Astrocyte (in vitro differentiated cells and primary cell): ENCODE data around the gene SLITRK3. TPM values are rescaled to one million over a fixed set of nuclear protein-coding genes. Genes with fewer than 3 reads are reported as not detected.

Source experiments
- DNase-seq: peaks from one replicate; pipeline ENCODE4 v3.0.0-alpha.2; 2010; ENCODE audit warnings: low read depth
- FAIRE-seq: peaks from 2 replicates; lab custom pipeline; 2011; peaks lifted over from hg19 to GRCh38; lab: Jason Lieb, UNC
- H2AFZ ChIP-seq: 2 replicates; pipeline ENCODE4 v1.6.0; 2012; ENCODE audit warnings: low read depth, low read length, inconsistent platforms
- H3K27ac ChIP-seq: 2 replicates; pipeline ENCODE4 v1.5.1; 2011; ENCODE audit warnings: low read depth, low read length, inconsistent platforms
- H3K27me3 ChIP-seq: 2 replicates; pipeline ENCODE4 v1.6.0; 2011; ENCODE audit warnings: low read length, inconsistent platforms; ENCODE audit not compliant: insufficient read depth
- H3K36me3 ChIP-seq: 2 replicates; pipeline ENCODE4 v1.5.1; 2011; ENCODE audit warnings: low read length, inconsistent platforms; ENCODE audit not compliant: insufficient read depth
- H3K4me1 ChIP-seq: 2 replicates; pipeline ENCODE4 v1.5.1; 2011; ENCODE audit warnings: low read length, inconsistent platforms; ENCODE audit not compliant: insufficient read depth
- H3K4me2 ChIP-seq: 2 replicates; pipeline ENCODE4 v1.6.0; 2012; ENCODE audit warnings: low read length, inconsistent platforms
- H3K4me3 ChIP-seq: 2 replicates; pipeline ENCODE4 v1.5.1; 2011; ENCODE audit warnings: low read depth, mild to moderate bottlenecking, low read length, inconsistent platforms; ENCODE audit not compliant: insufficient read depth
- H3K79me2 ChIP-seq: 2 replicates; pipeline ENCODE4 v1.6.0; 2012; ENCODE audit warnings: mild to moderate bottlenecking, low read length, inconsistent platforms; ENCODE audit not compliant: insufficient read depth
- H3K9ac ChIP-seq: 2 replicates; pipeline ENCODE4 v1.6.0; 2012; ENCODE audit warnings: mild to moderate bottlenecking, low read length, inconsistent platforms
- H3K9me3 ChIP-seq: 2 replicates; pipeline ENCODE4 v1.5.1; 2012; ENCODE audit warnings: low read depth, mild to moderate bottlenecking, low read length, inconsistent platforms; ENCODE audit not compliant: insufficient read depth
- H4K20me1 ChIP-seq: 2 replicates; pipeline ENCODE4 v1.6.0; 2012; ENCODE audit warnings: low read length, inconsistent platforms; ENCODE audit not compliant: insufficient read depth
- H3K27ac Mint-ChIP-seq: one replicate; pipeline ENCODE4 v1.8.0; 2021; ENCODE audit warnings: mild to moderate bottlenecking, mixed read lengths; ENCODE audit not compliant: unreplicated experiment
- H3K27me3 Mint-ChIP-seq: one replicate; pipeline ENCODE4 v1.8.0; 2021; ENCODE audit warnings: low read depth, mixed read lengths; ENCODE audit not compliant: unreplicated experiment
- H3K36me3 Mint-ChIP-seq: one replicate; pipeline ENCODE4 v1.8.0; 2021; ENCODE audit warnings: low read depth, mixed read lengths; ENCODE audit not compliant: unreplicated experiment
- H3K4me1 Mint-ChIP-seq: one replicate; pipeline ENCODE4 v1.8.0; 2021; ENCODE audit warnings: low read depth, mixed read lengths; ENCODE audit not compliant: unreplicated experiment
- H3K4me3 Mint-ChIP-seq: one replicate; pipeline ENCODE4 v1.8.0; 2021; ENCODE audit warnings: mild to moderate bottlenecking, moderate library complexity, mixed read lengths; ENCODE audit not compliant: unreplicated experiment
- H3K9me3 Mint-ChIP-seq: one replicate; pipeline ENCODE4 v1.8.0; 2021; ENCODE audit warnings: mild to moderate bottlenecking, mixed read lengths; ENCODE audit not compliant: unreplicated experiment
- EZH2 ChIP-seq: IDR thresholded peaks from 2 replicates; pipeline ENCODE4 v1.6.1; 2012; ENCODE audit warnings: mild to moderate bottlenecking, low read length, inconsistent platforms; ENCODE audit not compliant: insufficient read depth
- total RNA-seq: library from RNA; stranded (reverse); gene quantifications from 2 replicates; pipeline ENCODE4 v1.2.1, GENCODE V29; 2021
- TF ChIP-seq, protein P1 (sequence below): IDR thresholded peaks from 2 replicates; pipeline ENCODE4 v1.5.1; 2011; ENCODE audit warnings: low read depth, mild to moderate bottlenecking, inconsistent platforms, low read length, moderate library complexity; ENCODE audit not compliant: insufficient read depth

SLITRK3 gene
- total RNA-seq, 1 donor from 2014 or later: 0.07 TPM

- peak overlapping the region; percentile 30 for H3K4me3 ChIP-seq
- no peak overlapping the region for H3K27ac ChIP-seq
- no peak overlapping the region for H3K9ac ChIP-seq
- H3K27ac Mint-ChIP-seq: no peak overlapping the region
- no peaks in the 10 kb centered on the region for H3K79me2 ChIP-seq
- no peaks in the 10 kb centered on the region for H4K20me1 ChIP-seq
- H3K4me1 Mint-ChIP-seq: peaks cover 24% of the 10 kb centered on the region
- H2AFZ ChIP-seq: no peak overlapping the region
- no peaks in the 10 kb centered on the region for H3K9me3 ChIP-seq
- TF ChIP-seq, protein P1, sequence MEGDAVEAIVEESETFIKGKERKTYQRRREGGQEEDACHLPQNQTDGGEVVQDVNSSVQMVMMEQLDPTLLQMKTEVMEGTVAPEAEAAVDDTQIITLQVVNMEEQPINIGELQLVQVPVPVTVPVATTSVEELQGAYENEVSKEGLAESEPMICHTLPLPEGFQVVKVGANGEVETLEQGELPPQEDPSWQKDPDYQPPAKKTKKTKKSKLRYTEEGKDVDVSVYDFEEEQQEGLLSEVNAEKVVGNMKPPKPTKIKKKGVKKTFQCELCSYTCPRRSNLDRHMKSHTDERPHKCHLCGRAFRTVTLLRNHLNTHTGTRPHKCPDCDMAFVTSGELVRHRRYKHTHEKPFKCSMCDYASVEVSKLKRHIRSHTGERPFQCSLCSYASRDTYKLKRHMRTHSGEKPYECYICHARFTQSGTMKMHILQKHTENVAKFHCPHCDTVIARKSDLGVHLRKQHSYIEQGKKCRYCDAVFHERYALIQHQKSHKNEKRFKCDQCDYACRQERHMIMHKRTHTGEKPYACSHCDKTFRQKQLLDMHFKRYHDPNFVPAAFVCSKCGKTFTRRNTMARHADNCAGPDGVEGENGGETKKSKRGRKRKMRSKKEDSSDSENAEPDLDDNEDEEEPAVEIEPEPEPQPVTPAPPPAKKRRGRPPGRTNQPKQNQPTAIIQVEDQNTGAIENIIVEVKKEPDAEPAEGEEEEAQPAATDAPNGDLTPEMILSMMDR: no peak
- no peak for TF ChIP-seq EZH2
- peaks cover 58% of the 10 kb centered on the region for H3K27me3 Mint-ChIP-seq
- no peaks in the 10 kb centered on the region for H3K9me3 Mint-ChIP-seq
- DNase-seq (no peak), FAIRE-seq (no peak)
- H3K36me3 Mint-ChIP-seq: no peaks in the 10 kb centered on the region
- peak overlapping the region; percentile 98 for H3K4me2 ChIP-seq
- H3K4me1 ChIP-seq: peaks cover 20% of the 10 kb centered on the region
- H3K4me3 Mint-ChIP-seq: peak overlapping the region; percentile 84
- H3K36me3 ChIP-seq: no peaks in the 10 kb centered on the region
- H3K27me3 ChIP-seq: peaks cover 61% of the 10 kb centered on the region
These were observed 1.5 kb downstream of the SLITRK3 start for GRCh38 chr3:165194511-165195240.

- no peak for DNase-seq
- no peak overlapping the region for H3K27ac ChIP-seq
- no peak for FAIRE-seq
- Mint-ChIP-seq H3K27ac (no peak overlapping the region), H3K4me3 (peak overlapping the region; percentile 83), H3K27me3 (peaks cover 58% of the 10 kb centered on the region), H3K4me1 (peaks cover 24% of the 10 kb centered on the region), H3K9me3 (no peaks in the 10 kb centered on the region), H3K36me3 (no peaks in the 10 kb centered on the region)
- H3K36me3 ChIP-seq: no peaks in the 10 kb centered on the region
- no peak overlapping the region for H3K9ac ChIP-seq
- peak overlapping the region; percentile 45 for H3K4me3 ChIP-seq
- no peaks in the 10 kb centered on the region for H3K9me3 ChIP-seq
- H3K79me2 ChIP-seq: no peaks in the 10 kb centered on the region
- peak overlapping the region; percentile 5 for H2AFZ ChIP-seq
- TF ChIP-seq, protein P1: no peak
- TF ChIP-seq EZH2: no peak
- peaks cover 20% of the 10 kb centered on the region for H3K4me1 ChIP-seq
- peaks cover 61% of the 10 kb centered on the region for H3K27me3 ChIP-seq
- H3K4me2 ChIP-seq: peak overlapping the region; percentile 81
- no peaks in the 10 kb centered on the region for H4K20me1 ChIP-seq
These were observed 2.6 kb downstream of the SLITRK3 start for GRCh38 chr3:165193366-165194254.
